Endothelial cell of umbilical vein (primary cell): ENCODE measurements around the gene GPRIN2. TPM values are rescaled to one million over a fixed set of nuclear protein-coding genes. Genes with fewer than 3 reads are reported as not detected.

ENCODE experiments used
- BruUV-seq: library from RNA; stranded (reverse); fragments of 400-500 nt; replicated peaks from 2 replicates; lab custom pipeline; 2021; lab: Mats Ljungman, UMichigan
- CTCF ChIA-PET: fragments of 300-600, 350-600 bp; sonication (Branson Sonifier 250); formaldehyde crosslinking; loops from one replicate; lab custom pipeline; 2021; ENCODE audit warnings: antibody characterized with exemption, inconsistent platforms; lab: Charles Lee
- POLR2A ChIA-PET: fragments of 300-600, 350-600 bp; sonication (Branson Sonifier 250); formaldehyde crosslinking; loops from one replicate; lab custom pipeline; 2021; ENCODE audit warnings: antibody characterized with exemption, inconsistent platforms; lab: Charles Lee
- DNase-seq: peaks from one replicate; pipeline ENCODE4 v3.0.0-alpha.2; 2011; ENCODE audit warnings: low read depth, low spot score
- FAIRE-seq: peaks from 2 replicates; lab custom pipeline; 2011; peaks lifted over from hg19 to GRCh38; lab: Jason Lieb, UNC
- H2AFZ ChIP-seq: 2 replicates; pipeline ENCODE4 v1.6.0; 2012; ENCODE audit warnings: low read depth, low read length, control low read depth, inconsistent platforms
- H3K27ac ChIP-seq: 2 replicates; pipeline ENCODE4 v1.5.1; 2011; ENCODE audit warnings: low read depth, mild to moderate bottlenecking, control low read depth, low read length, moderate library complexity; ENCODE audit not compliant: insufficient read depth
- H3K27me3 ChIP-seq, 2 experiments: 2 replicates each; pipeline versions ENCODE4 v1.6.0 to v1.6.1; 2011; ENCODE audit warnings: low read length in 2 of 2, mixed read lengths in 1 of 2; ENCODE audit not compliant: control insufficient read depth in 2 of 2, insufficient read depth in 2 of 2
- H3K36me3 ChIP-seq, 2 experiments: 2 replicates in 1 of 2; 3 replicates in 1 of 2; pipeline ENCODE4 v1.5.1; 2011; ENCODE audit warnings: low read length in 2 of 2, mild to moderate bottlenecking in 1 of 2, moderate library complexity in 1 of 2; ENCODE audit not compliant: control insufficient read depth in 2 of 2, insufficient read depth in 2 of 2; ENCODE audit errors: extremely low read depth in 1 of 2
- H3K4me1 ChIP-seq: 3 replicates; pipeline ENCODE4 v1.5.1; 2011; ENCODE audit warnings: mild to moderate bottlenecking, low read length; ENCODE audit not compliant: control insufficient read depth, insufficient read depth; ENCODE audit errors: extremely low read depth
- H3K4me2 ChIP-seq: 2 replicates; pipeline ENCODE4 v1.6.1; 2011; ENCODE audit warnings: low read length, control low read depth, mixed read lengths; ENCODE audit not compliant: insufficient read depth
- H3K4me3 ChIP-seq, 3 experiments: fragments of 200-600 bp in 1 of 3; sonication (generic), shearing (Covaris generic) in 1 of 3; replicated peaks in 1 of 3; 2 replicates each; pipeline ENCODE4 v1.5.1; 2011 to 2016; ENCODE audit warnings: control low read depth in 3 of 3, low read length in 3 of 3, mild to moderate bottlenecking in 2 of 3, inconsistent platforms in 1 of 3, low read depth in 1 of 3, moderate library complexity in 1 of 3; ENCODE audit not compliant: insufficient read depth in 1 of 3
- H3K79me2 ChIP-seq: 2 replicates; pipeline ENCODE4 v1.6.0; 2012; ENCODE audit warnings: low read length, inconsistent platforms; ENCODE audit not compliant: control insufficient read depth, insufficient read depth
- H3K9ac ChIP-seq: replicated peaks from 2 replicates; pipeline ENCODE3; 2011; ENCODE audit warnings: low read length, control low read depth; ENCODE audit not compliant: insufficient read depth; ENCODE audit errors: extremely low read depth
- H3K9me1 ChIP-seq: replicated peaks from 3 replicates; pipeline ENCODE4 v1.6.0; 2011; ENCODE audit warnings: mild to moderate bottlenecking, low read length; ENCODE audit not compliant: control insufficient read depth, insufficient read depth; ENCODE audit errors: extremely low read depth
- H3K9me3 ChIP-seq: replicated peaks from 2 replicates; pipeline ENCODE4 v1.5.1; 2012; ENCODE audit warnings: low read length, inconsistent platforms; ENCODE audit not compliant: control insufficient read depth, insufficient read depth
- H4K20me1 ChIP-seq: replicated peaks from 2 replicates; pipeline ENCODE3; 2011; ENCODE audit warnings: mild to moderate bottlenecking, low read length; ENCODE audit not compliant: control insufficient read depth, insufficient read depth; ENCODE audit errors: extremely low read depth
- CTCF ChIP-seq, 2 donors: IDR thresholded peaks; 1 replicate in 1 of 2; 2 replicates in 1 of 2; pipeline ENCODE4 v1.5.1; 2011; ENCODE audit warnings: low read length in 2 of 2, mild to moderate bottlenecking in 2 of 2, moderate library complexity in 2 of 2, control low read depth in 1 of 2, inconsistent platforms in 1 of 2, low read depth in 1 of 2; ENCODE audit not compliant: insufficient read depth in 1 of 2; ENCODE audit errors: extremely low read depth in 1 of 2
- EZH2 ChIP-seq: IDR thresholded peaks from 2 replicates; pipeline ENCODE4 v1.6.1; 2012; ENCODE audit warnings: borderline replicate concordance, low read depth, mild to moderate bottlenecking, moderate library complexity, low read length, inconsistent platforms; ENCODE audit not compliant: severe bottlenecking
- FOS ChIP-seq: IDR thresholded peaks from 2 replicates; pipeline ENCODE4 v1.6.1; 2011; ENCODE audit warnings: mild to moderate bottlenecking, low read length, moderate library complexity, borderline replicate concordance; ENCODE audit not compliant: insufficient read depth
- GATA2 ChIP-seq: IDR thresholded peaks from 2 replicates; pipeline ENCODE4 v1.7.0; 2011; ENCODE audit warnings: low read depth, mild to moderate bottlenecking, moderate library complexity, mixed read lengths, low read length; ENCODE audit not compliant: insufficient read length, insufficient read depth
- JUN ChIP-seq: IDR thresholded peaks from 2 replicates; pipeline ENCODE4 v1.6.1; 2011; ENCODE audit warnings: borderline replicate concordance, low read depth; ENCODE audit not compliant: insufficient read length, insufficient read depth
- MAX ChIP-seq: IDR thresholded peaks from 2 replicates; pipeline ENCODE4 v1.6.1; 2011; ENCODE audit not compliant: insufficient read depth, insufficient read length
- MYC ChIP-seq: IDR thresholded peaks from one replicate; pipeline ENCODE4 v1.6.1; 2011; ENCODE audit warnings: mild to moderate bottlenecking, low read depth, low read length
- POLR2A ChIP-seq: IDR thresholded peaks from 2 replicates; pipeline ENCODE4 v1.6.1; 2012; ENCODE audit warnings: low read depth, mild to moderate bottlenecking, control low read depth, low read length
- POLR2AphosphoS5 ChIP-seq: IDR thresholded peaks from 2 replicates; pipeline ENCODE4 v1.6.1; 2012; ENCODE audit warnings: low read depth, mild to moderate bottlenecking, control low read depth, low read length, moderate library complexity; ENCODE audit not compliant: insufficient read depth
- dilution Hi-C: fragments of 300-500 bp; cut with MboI; formaldehyde crosslinking; loops from one replicate; pipeline ENCODE4 v1.15.0; 2019; ENCODE audit warnings: low sequenced_read_pairs; ENCODE audit not compliant: extremely low pct_ligation_motif_present
- intact Hi-C: fragments of 100-400 bp; cut with micrococcal nuclease; formaldehyde crosslinking; loops from one replicate; pipeline ENCODE4 v1.10.0; 2022
- polyA plus RNA-seq, 4 experiments: library from polyadenylated mRNA; depleted of rRNA in 3 of 4; stranded (reverse) in 3 of 4; unstranded in 1 of 4; fragments of >200 nt; gene quantifications; 2 replicates each; pipeline versions ENCODE4 v1.2.1 to v1.2.3, GENCODE V29; 2011 to 2012; ENCODE audit warnings: missing spikeins in 1 of 4
- total RNA-seq: library from RNA; stranded (reverse); gene quantifications from 2 replicates; pipeline ENCODE4 v1.2.3, GENCODE V29; 2021

GPRIN2 gene
- total and polyA plus RNA-seq, 2 donors (not counting 3 experiments of a cell fraction or from before 2014, with no cell fraction given): not detected

- Histone ChIP-seq H3K4me2 (no peak overlapping the region), H2AFZ (no peak overlapping the region), H3K4me3 (no peak overlapping the region), H3K27ac (no peak overlapping the region), H3K36me3 (no peaks in the 10 kb centered on the region), H4K20me1 (no peaks in the 10 kb centered on the region), H3K9me1 (no peaks in the 10 kb centered on the region), H3K79me2 (no peaks in the 10 kb centered on the region), H3K4me1 (no peaks in the 10 kb centered on the region), H3K9me3 (no peaks in the 10 kb centered on the region), H3K27me3 (peaks cover 22 to 32% of the 10 kb centered on the region in 2 experiments), H3K9ac (no peak overlapping the region)
- BruUV-seq: no TSS peak
- DNase-seq (no peak), FAIRE-seq (no peak)
- TF ChIP-seq FOS (no peak), JUN (no peak), CTCF (IDR thresholded peaks at IDR 0.05; ENCODE audit: extremely low read depth in 1 of 2, insufficient read depth in 1 of 2, low read depth in 1 of 2, low read length in 2 of 2) (no peak), POLR2A (no peak), MYC (no peak), GATA2 (no peak), MAX (no peak), POLR2AphosphoS5 (no peak), EZH2 (no peak)
- ChIA-PET POLR2A (no interaction called here), CTCF (interaction anchor here (0.9 to 1.4 kb wide), 3 partner anchors 14 to 330 kb away, joined by 3 to 4 read pairs (median 3); no protein-coding TSS in a partner anchor)
- intact Hi-C loops: no loop called here
- dilution Hi-C loops: no loop called here
Observed at GRCh38 chr10:46559231-46559671, 2.8 kb upstream of the GPRIN2 start.
